Activated gamma-delta T cell treated with anti-CD3 and anti-CD28 coated beads, Interleukin-2, amount 50 U/mL, for 16 hours (primary cell): ENCODE measurements around the gene WFDC13.
"Not testable (repeated sequence)": the region's sequence is repeated elsewhere in the genome, so short reads cannot be mapped to it uniquely, and the experiment has no call there.

Experiments
- DNase-seq: peaks from one replicate; pipeline ENCODE4 v3.0.0-alpha.2; 2020; ENCODE audit warnings: low read depth

The WFDC13 gene

GRCh38 chr20:45701873-45702272 lies at the start of gene WFDC13:
Gene WFDC13, plus strand, starts transcription at chr20:45702038. Its CDS starts 86 bp downstream, at chr20:45702124.
- no peak for DNase-seq

- DNase-seq, result not testable (repeated sequence)
Observed at GRCh38 chr20:45657038-45657437, 44.8 kb upstream of the WFDC13 start.

- no peak for DNase-seq
Observed at GRCh38 chr20:45670139-45670538, 31.7 kb upstream of the WFDC13 start, which contains the start of gene WFDC11. Gene WFDC11, minus strand, starts transcription at chr20:45670239. Its CDS starts 19,639 bp downstream, at chr20:45650600.

GRCh38 chr20:45672765-45673164 lies 29.1 kb upstream of the WFDC13 start:
- DNase-seq, result no peak

- no peak for DNase-seq
Observed at GRCh38 chr20:45679650-45680049, 22.2 kb upstream of the WFDC13 start.

- DNase-seq, result no peak
Observed at GRCh38 chr20:45685896-45686295, 15.9 kb upstream of the WFDC13 start.

- not testable (repeated sequence) for DNase-seq
Observed at GRCh38 chr20:45693346-45693745, 8.5 kb upstream of the WFDC13 start.

- no peak for DNase-seq
Observed at GRCh38 chr20:45695496-45695895, 6.3 kb upstream of the WFDC13 start.

- no peak for DNase-seq
Observed at GRCh38 chr20:45701104-45701503, 734 bp upstream of the WFDC13 start.

GRCh38 chr20:45704969-45705637 lies 3.3 kb downstream of the WFDC13 start, which contains the start of gene WFDC10B:
Gene WFDC10B, minus strand, starts transcription at chr20:45705019. Its CDS starts 19,027 bp downstream, at chr20:45685992.
- DNase-seq, result no peak

- not testable (repeated sequence) for DNase-seq
Observed at GRCh38 chr20:45716141-45716688, 14.4 kb downstream of the WFDC13 start.

- no peak for DNase-seq
Observed at GRCh38 chr20:45722047-45722446, 20.2 kb downstream of the WFDC13 start, which contains the start of gene SPINT4. Gene SPINT4, plus strand, starts transcription at chr20:45722347. Its CDS starts 21 bp downstream, at chr20:45722368.

GRCh38 chr20:45725134-45725533 lies 23.3 kb downstream of the WFDC13 start:
- DNase-seq, result no peak

- no peak for DNase-seq
Observed at GRCh38 chr20:45727044-45727443, 25.2 kb downstream of the WFDC13 start.

- no peak for DNase-seq
Observed at GRCh38 chr20:45732199-45732598, 30.4 kb downstream of the WFDC13 start.

- DNase-seq, result no peak
Observed at GRCh38 chr20:45735552-45735951, 33.7 kb downstream of the WFDC13 start.

GRCh38 chr20:45735988-45736387 lies 34.1 kb downstream of the WFDC13 start:
- DNase-seq, result no peak

- DNase-seq, result no peak
Observed at GRCh38 chr20:45742596-45742995, 40.8 kb downstream of the WFDC13 start.

- DNase-seq, result no peak
Observed at GRCh38 chr20:45745015-45745414, 43.2 kb downstream of the WFDC13 start.

GRCh38 chr20:45751721-45752120 lies 49.9 kb downstream of the WFDC13 start:
- DNase-seq, result no peak

GRCh38 chr20:45752746-45753145 lies 50.9 kb downstream of the WFDC13 start:
- no peak for DNase-seq

GRCh38 chr20:45758096-45758495 lies 56.3 kb downstream of the WFDC13 start:
- no peak for DNase-seq
